ENCODE results near the gene RNU2-63P.
A peak's percentile ranks its signal among the peaks of the same experiment; 100 is the strongest.
"Not testable (repeated sequence)": the region's sequence is repeated elsewhere in the genome, so short reads cannot be mapped to it uniquely, and the experiment has no call there.

Gene RNU2-63P

GRCh38 chr2:88024509-88024908 lies 8.2 kb upstream of the RNU2-63P start:
- no peak for DNase-seq (ENCODE audit: extremely low spot score)
- CTCF ChIA-PET = no interaction called here
- POLR2A ChIA-PET = no interaction called here
- TF ChIP-seq BHLHE40 (IDR thresholded peaks at IDR 0.05; ENCODE audit: borderline replicate concordance) (no peak), PKNOX1 (IDR thresholded peaks at IDR 0.05) (0 out of 2 replicates have a peak, but pooled peaks have one; percentile 21)

GRCh38 chr2:88022669-88022921 lies 6.2 kb upstream of the RNU2-63P start:
- TF ChIP-seq ZNF384 (IDR thresholded peaks at IDR 0.05) (no peak), SP1 (IDR thresholded peaks at IDR 0.05) (no peak), CTBP1 (IDR thresholded peaks at IDR 0.05; ENCODE audit: borderline replicate concordance) (no peak), PKNOX1 (IDR thresholded peaks at IDR 0.05) (no peak), HDGF (IDR thresholded peaks at IDR 0.05; ENCODE audit: borderline replicate concordance) (no peak), ARNT (IDR thresholded peaks at IDR 0.05) (no peak), ELF4 (IDR thresholded peaks at IDR 0.05) (no peak), NFRKB (IDR thresholded peaks at IDR 0.05) (no peak), TARDBP (IDR thresholded peaks at IDR 0.05) (no peak), LEF1 (IDR thresholded peaks at IDR 0.05; ENCODE audit: borderline replicate concordance) (no peak), BHLHE40 (IDR thresholded peaks at IDR 0.05; ENCODE audit: borderline replicate concordance) (no peak), L3MBTL2 (conservative IDR thresholded peaks at IDR 0.05) (no peak), FOXM1 (IDR thresholded peaks at IDR 0.05; ENCODE audit: borderline replicate concordance) (no peak), SUZ12 (IDR thresholded peaks at IDR 0.05) (no peak), FOXA1 (IDR thresholded peaks at IDR 0.05) (no peak), FOXK2 (IDR thresholded peaks at IDR 0.05) (no peak)
- CTCF ChIA-PET = no interaction called here
- DNase-seq (ENCODE audit: extremely low spot score) = no peak
- POLR2A ChIA-PET = no interaction called here

- no peak for DNase-seq (ENCODE audit: extremely low spot score)
- TF ChIP-seq SP1 (IDR thresholded peaks at IDR 0.05) = no peak
- TF ChIP-seq FOXK2 (IDR thresholded peaks at IDR 0.05) = no peak
- no peak for TF ChIP-seq SUZ12 (IDR thresholded peaks at IDR 0.05)
- TF ChIP-seq FOXM1 (IDR thresholded peaks at IDR 0.05; ENCODE audit: borderline replicate concordance) = no peak
- TF ChIP-seq ELF4 (IDR thresholded peaks at IDR 0.05) = no peak
- no peak for TF ChIP-seq L3MBTL2 (conservative IDR thresholded peaks at IDR 0.05)
- TF ChIP-seq CTBP1 (IDR thresholded peaks at IDR 0.05; ENCODE audit: borderline replicate concordance) = no peak
- TF ChIP-seq BHLHE40 (IDR thresholded peaks at IDR 0.05; ENCODE audit: borderline replicate concordance) = no peak
- TF ChIP-seq HDGF (IDR thresholded peaks at IDR 0.05; ENCODE audit: borderline replicate concordance) = no peak
- TF ChIP-seq TARDBP (IDR thresholded peaks at IDR 0.05) = no peak
- TF ChIP-seq ZNF384 (IDR thresholded peaks at IDR 0.05) = no peak
- CTCF ChIA-PET = no interaction called here
- POLR2A ChIA-PET = no interaction called here
These were observed 3.6 kb upstream of the RNU2-63P start for GRCh38 chr2:88019985-88020384.

- CTCF ChIA-PET = no interaction called here
- TF ChIP-seq NFRKB (IDR thresholded peaks at IDR 0.05) = no peak
- TF ChIP-seq CTBP1 (IDR thresholded peaks at IDR 0.05; ENCODE audit: borderline replicate concordance) = no peak
- no peak for TF ChIP-seq ZNF384 (IDR thresholded peaks at IDR 0.05)
- no peak for TF ChIP-seq ARNT (IDR thresholded peaks at IDR 0.05)
- no peak for TF ChIP-seq SP1 (IDR thresholded peaks at IDR 0.05)
- no peak for TF ChIP-seq PKNOX1 (IDR thresholded peaks at IDR 0.05)
- TF ChIP-seq FOXA1 (IDR thresholded peaks at IDR 0.05) = no peak
- no peak for TF ChIP-seq TARDBP (IDR thresholded peaks at IDR 0.05)
- no peak for TF ChIP-seq SUZ12 (IDR thresholded peaks at IDR 0.05)
- no peak for TF ChIP-seq LEF1 (IDR thresholded peaks at IDR 0.05; ENCODE audit: borderline replicate concordance)
- TF ChIP-seq BHLHE40 (IDR thresholded peaks at IDR 0.05; ENCODE audit: borderline replicate concordance) = no peak
- no peak for TF ChIP-seq L3MBTL2 (conservative IDR thresholded peaks at IDR 0.05)
- no peak for TF ChIP-seq FOXM1 (IDR thresholded peaks at IDR 0.05; ENCODE audit: borderline replicate concordance)
- no peak for TF ChIP-seq FOXK2 (IDR thresholded peaks at IDR 0.05)
- TF ChIP-seq HDGF (IDR thresholded peaks at IDR 0.05; ENCODE audit: borderline replicate concordance) = no peak
- no peak for TF ChIP-seq ELF4 (IDR thresholded peaks at IDR 0.05)
- DNase-seq (ENCODE audit: extremely low spot score) = no peak
- POLR2A ChIA-PET = no interaction called here
These were observed 2.6 kb upstream of the RNU2-63P start for GRCh38 chr2:88018909-88019308.

GRCh38 chr2:88018077-88018805 lies 1.9 kb upstream of the RNU2-63P start:
- DNase-seq (ENCODE audit: extremely low spot score); CTCF ChIA-PET: not testable (repeated sequence)
- POLR2A ChIA-PET = interaction anchor here (1.4 kb wide), 1 partner anchor 16 kb away, joined by 4 read pairs; no protein-coding TSS in a partner anchor

- DNase-seq (ENCODE audit: extremely low spot score); CTCF ChIA-PET: not testable (repeated sequence)
- POLR2A ChIA-PET = interaction anchor here (1.4 kb wide), 1 partner anchor 16 kb away, joined by 4 read pairs; no protein-coding TSS in a partner anchor
These were observed 1.4 kb upstream of the RNU2-63P start for GRCh38 chr2:88017780-88018038.

All from HEK293T (cell line).